H9 (cell line): ENCODE results near the gene NLGN4X. TPM values are rescaled to one million over a fixed set of nuclear protein-coding genes. Genes with fewer than 3 reads are reported as not detected.

Experiments
- DNase-seq: peaks from one replicate; pipeline ENCODE4 v3.0.0-alpha.2; 2017
- H2AFZ ChIP-seq: one replicate; pipeline ENCODE4 v1.6.1; 2013; ENCODE audit warnings: mild to moderate bottlenecking, low read length, control low read depth, moderate library complexity
- H2AK5ac ChIP-seq: 2 replicates; pipeline ENCODE4 v1.6.1; 2013; ENCODE audit warnings: low read length, control low read depth, mixed read lengths; ENCODE audit not compliant: insufficient read length
- H2BK120ac ChIP-seq: one replicate; pipeline ENCODE4 v1.6.1; 2013; ENCODE audit warnings: low read depth, mild to moderate bottlenecking, low read length, control low read depth, inconsistent platforms; ENCODE audit not compliant: poor library complexity, severe bottlenecking
- H2BK12ac ChIP-seq: 2 replicates; pipeline ENCODE4 v1.6.1; 2013; ENCODE audit warnings: low read length, control low read depth, mixed read lengths, low read depth; ENCODE audit not compliant: insufficient read length
- H2BK15ac ChIP-seq: 2 replicates; pipeline ENCODE4 v1.6.1; 2013; ENCODE audit warnings: low read depth, low read length, control low read depth
- H2BK20ac ChIP-seq: one replicate; pipeline ENCODE4 v1.6.1; 2013; ENCODE audit warnings: low read depth, mild to moderate bottlenecking, low read length, control low read depth, inconsistent platforms; ENCODE audit not compliant: poor library complexity, severe bottlenecking
- H2BK5ac ChIP-seq: 2 replicates; pipeline ENCODE4 v1.6.1; 2013; ENCODE audit warnings: low read length, control low read depth, mixed read lengths; ENCODE audit not compliant: insufficient read length
- H3K14ac ChIP-seq: 2 replicates; pipeline ENCODE4 v1.6.1; 2013; ENCODE audit warnings: low read length, control low read depth; ENCODE audit not compliant: insufficient read depth
- H3K18ac ChIP-seq: 2 replicates; pipeline ENCODE4 v1.6.1; 2013; ENCODE audit warnings: low read depth, mild to moderate bottlenecking, mixed read lengths, low read length, control low read depth; ENCODE audit not compliant: insufficient read length
- H3K23ac ChIP-seq: 2 replicates; pipeline ENCODE4 v1.6.1; 2013; ENCODE audit warnings: low read length, control low read depth, mixed read lengths, low read depth; ENCODE audit not compliant: insufficient read length
- H3K23me2 ChIP-seq: 2 replicates; pipeline ENCODE4 v1.6.1; 2013; ENCODE audit warnings: low read depth, mild to moderate bottlenecking, mixed read lengths, low read length, control low read depth; ENCODE audit not compliant: insufficient read length, poor library complexity, severe bottlenecking
- H3K27ac ChIP-seq: 2 replicates; pipeline ENCODE4 v1.5.1; 2013; ENCODE audit warnings: low read length, control low read depth, mixed read lengths, low read depth; ENCODE audit not compliant: insufficient read length
- H3K27me3 ChIP-seq: 2 replicates; pipeline ENCODE4 v1.6.1; 2013; ENCODE audit warnings: low read length, control low read depth, inconsistent platforms; ENCODE audit not compliant: insufficient read depth
- H3K4ac ChIP-seq: 2 replicates; pipeline ENCODE4 v1.6.1; 2013; ENCODE audit warnings: low read depth, mild to moderate bottlenecking, control low read depth, inconsistent platforms, low read length, moderate library complexity
- H3K4me1 ChIP-seq: 2 replicates; pipeline ENCODE4 v1.6.1; 2013; ENCODE audit warnings: low read length, control low read depth, inconsistent platforms; ENCODE audit not compliant: insufficient read depth
- H3K4me2 ChIP-seq: 2 replicates; pipeline ENCODE4 v1.6.1; 2013; ENCODE audit warnings: low read length, control low read depth, mixed read lengths; ENCODE audit not compliant: insufficient read length, insufficient read depth
- H3K56ac ChIP-seq: 2 replicates; pipeline ENCODE4 v1.6.1; 2013; ENCODE audit warnings: low read depth, mild to moderate bottlenecking, mixed read lengths, low read length, control low read depth; ENCODE audit not compliant: insufficient read length
- H3K79me1 ChIP-seq: 2 replicates; pipeline ENCODE4 v1.6.1; 2013; ENCODE audit warnings: low read depth, mild to moderate bottlenecking, moderate library complexity, low read length, control low read depth, inconsistent platforms; ENCODE audit not compliant: insufficient read depth, poor library complexity, severe bottlenecking
- H3K79me2 ChIP-seq: 2 replicates; pipeline ENCODE4 v1.6.1; 2013; ENCODE audit warnings: low read length, control low read depth, inconsistent platforms; ENCODE audit not compliant: insufficient read depth
- H3K9ac ChIP-seq: 2 replicates; pipeline ENCODE4 v1.6.1; 2013; ENCODE audit warnings: low read length, control low read depth, mixed read lengths; ENCODE audit not compliant: insufficient read length; ENCODE audit errors: extremely low read depth
- H3K9me3 ChIP-seq: one replicate; pipeline ENCODE4 v1.6.1; 2013; ENCODE audit warnings: low read depth, low read length, inconsistent platforms; ENCODE audit not compliant: control insufficient read depth
- H3T11ph ChIP-seq: one replicate; pipeline ENCODE4 v1.6.1; 2013; ENCODE audit warnings: mild to moderate bottlenecking, low read length, control low read depth, inconsistent platforms
- H4K20me1 ChIP-seq: one replicate; pipeline ENCODE4 v1.6.1; 2013; ENCODE audit not compliant: control insufficient read depth, insufficient read length, insufficient read depth
- H4K5ac ChIP-seq: 2 replicates; pipeline ENCODE4 v1.6.1; 2013; ENCODE audit warnings: low read depth, mild to moderate bottlenecking, mixed read lengths, low read length, control low read depth; ENCODE audit not compliant: insufficient read length
- H4K8ac ChIP-seq: replicated peaks from 2 replicates; pipeline ENCODE4 v1.6.1; 2013; ENCODE audit warnings: low read length, control low read depth, mixed read lengths, low read depth; ENCODE audit not compliant: insufficient read length
- H4K91ac ChIP-seq: 2 replicates; pipeline ENCODE4 v1.6.1; 2013; ENCODE audit warnings: low read depth, mild to moderate bottlenecking, moderate library complexity, mixed read lengths, low read length, control low read depth; ENCODE audit not compliant: insufficient read length
- H3K27ac Mint-ChIP-seq, 3 experiments: 2 replicates in 2 of 3; 3 replicates in 1 of 3; pipeline ENCODE4 v1.8.0; 2020 to 2021; ENCODE audit warnings: mixed read lengths in 3 of 3, mild to moderate bottlenecking in 1 of 3, moderate library complexity in 1 of 3
- H3K27me3 Mint-ChIP-seq: 2 replicates; pipeline ENCODE4 v1.8.0; 2021; ENCODE audit warnings: low read depth, mild to moderate bottlenecking, moderate library complexity, mixed read lengths
- H3K36me3 Mint-ChIP-seq, 3 experiments: 2 replicates in 2 of 3; 3 replicates in 1 of 3; pipeline ENCODE4 v1.8.0; 2020 to 2021; ENCODE audit warnings: low read depth in 3 of 3, mixed read lengths in 3 of 3; ENCODE audit not compliant: insufficient read depth in 1 of 3
- H3K4me1 Mint-ChIP-seq, 2 experiments: 2 replicates each; pipeline ENCODE4 v1.8.0; 2020; ENCODE audit warnings: mixed read lengths in 2 of 2
- H3K4me3 Mint-ChIP-seq, 2 experiments: 2 replicates in 1 of 2; 3 replicates in 1 of 2; pipeline ENCODE4 v1.8.0; 2020 to 2021; ENCODE audit warnings: mild to moderate bottlenecking in 2 of 2, mixed read lengths in 2 of 2, moderate library complexity in 1 of 2
- H3K9me3 Mint-ChIP-seq, 2 experiments: 2 replicates in 1 of 2; 3 replicates in 1 of 2; pipeline ENCODE4 v1.8.0; 2020; ENCODE audit warnings: mild to moderate bottlenecking in 2 of 2, mixed read lengths in 2 of 2, moderate library complexity in 1 of 2
- CTCF ChIP-seq: fragments of 200-600 bp; sonication (generic); conservative IDR thresholded peaks from 3 replicates; pipeline ENCODE4 v1.8.0; 2021; ENCODE audit warnings: antibody characterized with exemption, mild to moderate bottlenecking
- WGBS: extraction: QIAGEN DNeasy Blood & Tissue Kit; methylation state at CpG from one replicate; pipeline ENCODE4 v1.1.7; 2013; ENCODE audit warnings: missing lambda C conversion rate, low lambda C conversion rate, mixed read lengths; ENCODE audit not compliant: insufficient read length; ENCODE audit errors: extremely low coverage; 5-methylcytosine and 5-hydroxymethylcytosine counted together
- total RNA-seq: library from RNA; stranded (reverse); gene quantifications from 2 replicates; pipeline ENCODE4 v1.2.1, GENCODE V29; 2021

The NLGN4X gene
- total RNA-seq, 1 experiment from 2014 or later, result 111 TPM

- Histone ChIP-seq H3K4ac (no peak overlapping the region), H3K4me1 (peaks cover 3% of the 10 kb centered on the region; the same call in 1 of the 2 replicates), H4K20me1 (no peaks in the 10 kb centered on the region), H4K91ac (no peak overlapping the region), H4K8ac (no peak overlapping the region), H2BK5ac (no peak overlapping the region), H3K9me3 (no peaks in the 10 kb centered on the region), H2BK20ac (no peak overlapping the region), H3K14ac (no peak overlapping the region), H3K9ac (no peak overlapping the region), H3K4me2 (no peak overlapping the region), H2BK15ac (no peak overlapping the region), H3K79me1 (peaks cover 6% of the 10 kb centered on the region), H3K79me2 (peaks cover 18% of the 10 kb centered on the region; the same call in 1 of the 2 replicates), H4K5ac (no peak overlapping the region), H3K23me2 (no peaks in the 10 kb centered on the region), H3K18ac (no peak overlapping the region), H3K27ac (no peak overlapping the region), H3K23ac (no peak overlapping the region), H3K56ac (no peak overlapping the region), H2AFZ (no peak overlapping the region), H2BK12ac (no peak overlapping the region), H3T11ph (no peak overlapping the region), H2BK120ac (no peak overlapping the region), H3K27me3 (no peaks in the 10 kb centered on the region; the same call in 1 of the 2 replicates), H2AK5ac (no peak overlapping the region)
- TF ChIP-seq CTCF, result no peak
- H3K36me3 Mint-ChIP-seq, result peaks cover 5 to 11% (median 8%) of the 10 kb centered on the region in 3 experiments; a peak in 6 of 7 replicates
- H3K27me3 Mint-ChIP-seq, result no peaks in the 10 kb centered on the region; the same call in 1 of the 2 replicates
- peaks cover 9 to 12% of the 10 kb centered on the region in 2 experiments; a peak in 3 of 4 replicates for H3K4me1 Mint-ChIP-seq
- H3K9me3 Mint-ChIP-seq, result no peaks in the 10 kb centered on the region
- DNase-seq, result no peak
- H3K27ac Mint-ChIP-seq, result no peak overlapping the region; a peak in 1 of 7 replicates
- H3K4me3 Mint-ChIP-seq, result no peak overlapping the region
- WGBS, result no CpG with 5 or more reads among the region's 4 CpGs
Measured at GRCh38 chrX:5976332-5976731, 252.3 kb downstream of the NLGN4X start.
